Lung (tissue), 12 donors: ENCODE measurements around the gene OSM. TPM values are rescaled to one million over a fixed set of nuclear protein-coding genes. Genes with fewer than 3 reads are reported as not detected.

ENCODE experiments used
- ATAC-seq: fragments of 200-7000 bp; cut with Tn5 transposase; one replicate; pipeline ENCODE4 v1.9.1; 2020; ENCODE audit warnings: moderate number of reproducible peaks; ENCODE audit not compliant: insufficient read depth, low FRiP score
- DNase-seq, 3 donors: peaks; one replicate each; pipeline ENCODE4 v3.0.0-alpha.2; 2013 to 2017
- H3K27ac ChIP-seq, 2 donors: one replicate each; pipeline ENCODE4 v1.5.1; 2013; ENCODE audit warnings: mild to moderate bottlenecking in 2 of 2, moderate library complexity in 2 of 2, control low read depth in 1 of 2, inconsistent platforms in 1 of 2, low read depth in 1 of 2, low read length in 1 of 2
- H3K27me3 ChIP-seq, 3 donors: one replicate each; pipeline ENCODE4 v1.5.1; 2013; ENCODE audit warnings: low read length in 2 of 3; ENCODE audit not compliant: control insufficient read depth in 3 of 3, insufficient read depth in 3 of 3
- H3K36me3 ChIP-seq, 4 donors: one replicate each; pipeline ENCODE4 v1.5.1; 2013; ENCODE audit warnings: low read length in 4 of 4, mild to moderate bottlenecking in 1 of 4, moderate library complexity in 1 of 4; ENCODE audit not compliant: control insufficient read depth in 4 of 4, insufficient read depth in 4 of 4
- H3K4me1 ChIP-seq, 5 donors: one replicate each; pipeline ENCODE4 v1.5.1; 2013; ENCODE audit warnings: low read length in 5 of 5, mild to moderate bottlenecking in 2 of 5, moderate library complexity in 1 of 5; ENCODE audit not compliant: control insufficient read depth in 5 of 5, insufficient read depth in 5 of 5
- H3K4me3 ChIP-seq: one replicate; pipeline ENCODE4 v1.5.1; 2013; ENCODE audit warnings: mild to moderate bottlenecking, control low read depth, moderate library complexity
- H3K9ac ChIP-seq, 2 donors: one replicate each; pipeline ENCODE4 v1.5.1; 2013; ENCODE audit warnings: low read length in 2 of 2, control low read depth in 1 of 2; ENCODE audit not compliant: insufficient read depth in 1 of 2
- H3K9me3 ChIP-seq, 4 donors: one replicate each; pipeline ENCODE4 v1.5.1; 2013; ENCODE audit warnings: low read length in 3 of 4, mild to moderate bottlenecking in 1 of 4, moderate library complexity in 1 of 4; ENCODE audit not compliant: control insufficient read depth in 4 of 4, insufficient read depth in 3 of 4
- CTCF ChIP-seq: IDR thresholded peaks from 2 replicates; pipeline ENCODE4 v1.5.1; 2012; ENCODE audit warnings: mild to moderate bottlenecking; ENCODE audit errors: control extremely low read depth, extremely low read depth
- WGBS, 2 donors: extraction: QIAGEN DNeasy Blood & Tissue Kit; methylation state at CpG; one replicate each; pipeline ENCODE4 v1.1.7; 2013; 5-methylcytosine and 5-hydroxymethylcytosine counted together
- polyA plus RNA-seq, 2 donors: library from polyadenylated mRNA; stranded (reverse); fragments of 200-250 nt; gene quantifications; one replicate each; pipeline ENCODE4 v1.2.1, GENCODE V29; 2013
- total RNA-seq, 2 donors: library from RNA; depleted of rRNA in 1 of 2; stranded (reverse); fragments of >200 nt in 1 of 2; gene quantifications; one replicate each; pipeline ENCODE4 v1.2.1, GENCODE V29; 2014 to 2021
- donor health status: control.
- donor health status: control.
- donor health status: Bipolar disorder and iron deficiency.
- donor health status: healthy.
- donor health status: DM: yes; HTN: yes; CAD: no.

The OSM gene
- total and polyA plus RNA-seq, 4 donors, result 0.57 to 33.2 (median 2.5) TPM

- no peak for TF ChIP-seq CTCF
- no peaks in the 10 kb centered on the region for H3K9me3 ChIP-seq
- H3K27ac ChIP-seq, result no peak overlapping the region
- 86 to 89% methylated on average over 17 of the region's 17 CpGs for WGBS, 2 donors
- DNase-seq, result no peak
- no peak for ATAC-seq
- no peak overlapping the region for H3K4me3 ChIP-seq
- H3K4me1 ChIP-seq, result peaks cover 0 to 2% (median 0%) of the 10 kb centered on the region in 5 donors
- no peak overlapping the region for H3K9ac ChIP-seq
- H3K36me3 ChIP-seq, result no peaks in the 10 kb centered on the region
- H3K27me3 ChIP-seq, result no peaks in the 10 kb centered on the region
Observed at GRCh38 chr22:30263883-30264282, 2.8 kb downstream of the OSM start.

- WGBS, 2 donors, result 15 to 20% methylated on average over 27 of the region's 27 CpGs
- Histone ChIP-seq H3K9me3 (no peaks in the 10 kb centered on the region), H3K4me1 (peaks cover 0 to 2% (median 0%) of the 10 kb centered on the region in 5 donors), H3K9ac (no peak overlapping the region), H3K36me3 (no peaks in the 10 kb centered on the region), H3K27ac (no peak overlapping the region), H3K4me3 (no peak overlapping the region), H3K27me3 (no peaks in the 10 kb centered on the region)
- DNase-seq (peak; percentile 75 to 83 (median 81)), ATAC-seq (no peak)
- TF ChIP-seq CTCF, result peak; percentile 87
Observed at GRCh38 chr22:30262917-30263741, 3.5 kb downstream of the OSM start.

- H3K36me3 ChIP-seq, result no peaks in the 10 kb centered on the region
- H3K27ac ChIP-seq, result no peak overlapping the region
- no peak overlapping the region for H3K9ac ChIP-seq
- H3K27me3 ChIP-seq, result no peaks in the 10 kb centered on the region
- DNase-seq (no peak), ATAC-seq (no peak)
- no peak for TF ChIP-seq CTCF
- peaks cover 0 to 2% (median 0%) of the 10 kb centered on the region in 5 donors for H3K4me1 ChIP-seq
- no peak overlapping the region for H3K4me3 ChIP-seq
- 89% methylated on average over 4 of the region's 4 CpGs for WGBS, 2 donors
- no peaks in the 10 kb centered on the region for H3K9me3 ChIP-seq
Observed at GRCh38 chr22:30262112-30262511, 4.5 kb downstream of the OSM start.
